OCI-LY3 (cell line): ENCODE measurements around the gene PPP1R37.

Experiments used
- EZH2phosphoT487 ChIP-seq: fragments of 200-600 bp; shearing (Covaris generic); IDR thresholded peaks from 2 replicates; pipeline ENCODE4 v1.6.1; 2018; ENCODE audit warnings: antibody characterized with exemption, mixed run types, low read depth
- TF ChIP-seq, protein P1 (sequence below): fragments of 200-600, 300-600 bp; sonication (generic); IDR thresholded peaks from 2 replicates; pipeline ENCODE4 v1.5.1; 2014; ENCODE audit warnings: antibody characterized with exemption, low read length, low read depth

GRCh38 chr19:45076851-45077730, 15.9 kb upstream of the PPP1R37 start:
- TF ChIP-seq, protein P1, sequence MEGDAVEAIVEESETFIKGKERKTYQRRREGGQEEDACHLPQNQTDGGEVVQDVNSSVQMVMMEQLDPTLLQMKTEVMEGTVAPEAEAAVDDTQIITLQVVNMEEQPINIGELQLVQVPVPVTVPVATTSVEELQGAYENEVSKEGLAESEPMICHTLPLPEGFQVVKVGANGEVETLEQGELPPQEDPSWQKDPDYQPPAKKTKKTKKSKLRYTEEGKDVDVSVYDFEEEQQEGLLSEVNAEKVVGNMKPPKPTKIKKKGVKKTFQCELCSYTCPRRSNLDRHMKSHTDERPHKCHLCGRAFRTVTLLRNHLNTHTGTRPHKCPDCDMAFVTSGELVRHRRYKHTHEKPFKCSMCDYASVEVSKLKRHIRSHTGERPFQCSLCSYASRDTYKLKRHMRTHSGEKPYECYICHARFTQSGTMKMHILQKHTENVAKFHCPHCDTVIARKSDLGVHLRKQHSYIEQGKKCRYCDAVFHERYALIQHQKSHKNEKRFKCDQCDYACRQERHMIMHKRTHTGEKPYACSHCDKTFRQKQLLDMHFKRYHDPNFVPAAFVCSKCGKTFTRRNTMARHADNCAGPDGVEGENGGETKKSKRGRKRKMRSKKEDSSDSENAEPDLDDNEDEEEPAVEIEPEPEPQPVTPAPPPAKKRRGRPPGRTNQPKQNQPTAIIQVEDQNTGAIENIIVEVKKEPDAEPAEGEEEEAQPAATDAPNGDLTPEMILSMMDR, result no peak
- no peak for TF ChIP-seq EZH2phosphoT487
